HFF-Myc (cell line): Measurements from ENCODE around the gene KRTAP9-8.
"Not testable (repeated sequence)": the region's sequence is repeated elsewhere in the genome, so short reads cannot be mapped to it uniquely, and the experiment has no call there.

Source experiments
- DNase-seq: peaks from one replicate; pipeline ENCODE4 v3.0.0-alpha.2; 2011; ENCODE audit warnings: low read depth; ENCODE audit errors: extremely low read depth
- H3K4me3 ChIP-seq: replicated peaks from 2 replicates; pipeline ENCODE4 v1.5.1; 2011; ENCODE audit warnings: low read depth, mild to moderate bottlenecking, control low read depth, low read length
- CTCF ChIP-seq: IDR thresholded peaks from 2 replicates; pipeline ENCODE4 v1.5.1; 2012; ENCODE audit warnings: mild to moderate bottlenecking, low read depth, low read length, control low read depth; ENCODE audit errors: missing control alignments

KRTAP9-8 gene, protein sequence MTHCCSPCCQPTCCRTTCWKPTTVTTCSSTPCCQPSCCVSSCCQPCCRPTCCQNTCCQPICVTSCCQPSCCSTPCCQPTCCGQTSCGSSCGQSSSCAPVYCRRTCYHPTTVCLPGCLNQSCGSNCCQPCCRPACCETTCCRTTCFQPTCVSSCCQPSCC

DNA sequence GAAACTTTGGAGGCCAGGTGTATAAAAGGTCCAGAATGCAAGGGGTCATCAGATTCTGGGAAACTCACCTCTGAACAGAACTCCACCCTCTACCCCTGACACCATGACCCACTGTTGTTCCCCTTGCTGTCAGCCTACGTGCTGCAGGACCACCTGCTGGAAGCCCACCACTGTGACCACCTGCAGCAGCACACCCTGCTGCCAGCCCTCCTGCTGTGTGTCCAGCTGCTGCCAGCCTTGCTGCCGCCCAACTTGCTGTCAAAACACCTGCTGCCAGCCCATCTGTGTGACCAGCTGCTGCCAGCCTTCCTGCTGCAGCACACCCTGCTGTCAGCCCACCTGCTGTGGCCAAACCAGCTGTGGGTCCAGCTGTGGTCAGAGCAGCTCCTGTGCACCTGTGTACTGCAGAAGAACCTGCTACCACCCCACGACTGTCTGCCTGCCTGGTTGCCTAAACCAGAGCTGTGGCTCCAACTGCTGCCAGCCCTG lies at the start of gene KRTAP9-8:
Gene KRTAP9-8, plus strand, starts transcription at position 51 of the 489 bp plus-strand sequence. Its CDS starts 53 bp downstream, at position 104.
- not testable (repeated sequence) for DNase-seq, H3K4me3 ChIP-seq

DNA sequence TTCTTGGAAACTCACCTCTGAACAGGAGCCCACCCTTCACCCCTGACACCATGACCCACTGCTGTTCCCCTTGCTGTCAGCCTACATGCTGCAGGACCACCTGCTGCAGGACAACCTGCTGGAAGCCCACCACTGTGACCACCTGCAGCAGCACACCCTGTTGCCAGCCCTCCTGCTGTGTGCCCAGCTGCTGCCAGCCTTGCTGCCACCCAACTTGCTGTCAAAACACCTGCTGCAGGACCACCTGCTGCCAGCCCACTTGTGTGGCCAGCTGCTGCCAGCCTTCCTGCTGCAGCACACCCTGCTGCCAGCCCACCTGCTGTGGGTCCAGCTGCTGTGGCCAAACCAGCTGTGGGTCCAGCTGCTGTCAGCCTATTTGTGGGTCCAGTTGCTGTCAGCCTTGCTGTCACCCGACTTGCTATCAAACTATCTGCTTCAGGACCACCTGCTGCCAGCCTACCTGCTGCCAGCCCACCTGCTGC lies 47.9 kb upstream of the KRTAP9-8 start, which contains the start of gene KRTAP9-1:
Gene KRTAP9-1, plus strand, starts transcription at position 51 of the 482 bp plus-strand sequence. Its CDS starts 0 bp downstream, at position 51.
- not testable (repeated sequence) for DNase-seq, H3K4me3 ChIP-seq

- TF ChIP-seq CTCF: no peak
- H3K4me3 ChIP-seq: no peak overlapping the region
- DNase-seq: no peak
Observed at GRCh38 chr17:41190328-41190727, 47.5 kb upstream of the KRTAP9-8 start.

DNA sequence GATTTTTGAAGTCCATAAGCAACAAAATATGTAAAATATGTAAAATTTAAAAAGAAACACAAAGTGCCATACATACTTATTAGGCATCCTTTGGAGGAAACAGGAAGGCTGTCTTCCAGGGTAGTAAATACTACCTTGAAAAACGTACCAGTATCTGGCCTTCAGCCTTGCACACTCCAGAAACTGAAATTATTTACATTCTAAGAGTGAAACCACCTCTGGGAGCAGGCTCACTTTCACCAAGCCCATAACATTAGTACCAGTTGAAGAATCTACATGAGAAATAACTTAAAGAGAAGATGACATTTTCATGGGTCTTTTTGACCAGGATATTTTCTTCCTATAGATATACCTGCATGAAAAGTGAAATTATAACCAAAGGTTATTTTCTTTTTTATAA lies 41.7 kb upstream of the KRTAP9-8 start:
- DNase-seq: no peak
- no peak overlapping the region for H3K4me3 ChIP-seq
- no peak for TF ChIP-seq CTCF

GRCh38 chr17:41199421-41200078 lies 38.2 kb upstream of the KRTAP9-8 start:
- H3K4me3 ChIP-seq: no peak overlapping the region
- no peak for DNase-seq
- TF ChIP-seq CTCF: no peak

- no peak for TF ChIP-seq CTCF
- no peak overlapping the region for H3K4me3 ChIP-seq
- DNase-seq: peak; percentile 56
Observed at GRCh38 chr17:41211845-41212466, 25.8 kb upstream of the KRTAP9-8 start.

DNA sequence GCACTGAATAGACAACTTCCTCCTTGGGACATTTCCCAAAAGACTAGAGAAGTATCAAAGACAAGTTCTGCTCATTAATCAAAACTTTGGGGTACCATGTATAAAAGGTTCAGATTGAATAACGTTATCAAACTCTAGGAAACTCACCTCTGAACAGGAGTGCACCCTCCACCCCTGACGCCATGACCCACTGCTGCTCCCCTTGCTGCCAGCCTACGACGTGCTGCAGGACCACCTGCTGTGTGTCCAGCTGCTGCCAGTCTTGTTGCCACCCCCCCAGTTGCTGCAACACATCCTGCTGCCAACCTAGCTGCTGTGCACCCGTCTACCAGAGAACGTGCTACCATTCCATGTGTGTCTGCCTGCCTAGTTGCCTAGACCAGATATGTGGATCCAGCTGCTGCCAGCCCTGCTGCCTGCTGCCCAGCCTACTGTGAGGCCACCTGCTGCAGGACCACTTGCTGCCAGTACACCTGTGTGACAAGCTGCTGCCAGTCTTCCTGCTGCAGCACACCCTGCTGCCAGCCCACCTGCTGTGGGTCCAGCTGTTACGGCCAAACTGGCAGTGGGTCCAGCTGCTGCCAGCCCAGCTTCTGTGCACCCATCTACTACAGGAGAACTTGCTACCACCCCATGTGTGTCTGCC lies 25.2 kb upstream of the KRTAP9-8 start:
- no peak for DNase-seq
- TF ChIP-seq CTCF: no peak
- no peak overlapping the region for H3K4me3 ChIP-seq
